Right lobe of liver (tissue), 6 donors: ENCODE measurements around the gene DENND2D. TPM values are rescaled to one million over a fixed set of nuclear protein-coding genes. Genes with fewer than 3 reads are reported as not detected.

Experiments
- ATAC-seq, 4 donors: fragments of 200-7000 bp; cut with Tn5 transposase; one replicate each; pipeline ENCODE4 v1.9.1; 2020; ENCODE audit warnings: mild to moderate bottlenecking in 4 of 4, moderate library complexity in 4 of 4
- DNase-seq, 3 donors: peaks; one replicate each; pipeline ENCODE4 v3.0.0-alpha.2; 2020
- H3K27ac ChIP-seq, 3 donors: fragments of 200-600 bp; one replicate each; pipeline ENCODE4 v1.8.0; 2022
- H3K27me3 ChIP-seq, 2 donors: fragments of 200-600 bp; one replicate each; pipeline ENCODE4 v1.8.0; 2022
- H3K36me3 ChIP-seq, 4 donors: fragments of 200-600 bp; sonication (generic) in 1 of 4; one replicate each; pipeline versions ENCODE4 v1.5.1 to v1.8.0; 2017 to 2022; ENCODE audit warnings: control low read depth in 1 of 4
- H3K4me1 ChIP-seq, 4 donors: fragments of 200-600 bp; sonication (generic) in 1 of 4; one replicate each; pipeline versions ENCODE4 v1.5.1 to v1.8.0; 2017 to 2022; ENCODE audit warnings: control low read depth in 1 of 4
- H3K4me3 ChIP-seq, 3 donors: fragments of 200-600 bp; one replicate each; pipeline ENCODE4 v1.8.0; 2022
- H3K9me3 ChIP-seq, 4 donors: fragments of 200-600 bp; sonication (generic) in 1 of 4; one replicate each; pipeline versions ENCODE4 v1.5.1 to v1.8.0; 2017 to 2022; ENCODE audit warnings: control low read depth in 1 of 4
- CTCF ChIP-seq, 4 donors: fragments of 200-600 bp in 3 of 4; fragments of 450-650 bp in 1 of 4; IDR thresholded peaks; one replicate each; pipeline versions ENCODE4 v1.5.1 to v1.8.0; 2016 to 2022; ENCODE audit warnings: antibody characterized with exemption in 4 of 4, mild to moderate bottlenecking in 2 of 4
- POLR2A ChIP-seq: fragments of 450-650 bp; IDR thresholded peaks from one replicate; pipeline ENCODE4 v1.6.1; 2017; ENCODE audit warnings: antibody characterized with exemption, mild to moderate bottlenecking
- WGBS: methylation state at CpG from one replicate; pipeline ENCODE4 v1.1.6; 2018; ENCODE audit warnings: low coverage, low lambda C conversion rate; ENCODE audit not compliant: insufficient coverage; ENCODE audit errors: missing lambda C conversion rate; 5-methylcytosine and 5-hydroxymethylcytosine counted together
- intact Hi-C, 2 donors: fragments of 100-400 bp; cut with DNase I; formaldehyde crosslinking; loops; one replicate each; pipeline versions ENCODE4 v1.11.2 to v1.14.1; 2022
- total RNA-seq, 6 experiments: library from RNA; depleted of rRNA in 2 of 6; stranded (reverse); fragments of >200 nt in 2 of 6; fragmentation: NEBNext Ultra II Directional in 3 of 6; extraction: Animal tissue kit (Norgen Biotek cat#: 25700) in 3 of 6; gene quantifications; one replicate each; pipeline versions ENCODE4 v1.1.0 to v1.2.4, GENCODE V29; 2016 to 2023
- donor health status: DM: no; HTN: yes; CAD: no.
- donor health status: DM: no; HTN: no; CAD: no.
- donor health status: DM: no; HTN: no; CAD: no.
- donor health status: DM: no; HTN: yes; CAD: no.
- donor health status: DM: no; HTN: yes; CAD: no.

The DENND2D gene
- total RNA-seq, 6 experiments from 2014 or later, result 9.6 to 18.6 (median 13.9) TPM

GRCh38 chr1:111195002-111195684 is 5.3 kb downstream of the DENND2D start:
- WGBS, result 45% methylated on average over 4 of the region's 4 CpGs
- H3K4me3 ChIP-seq, result no peak overlapping the region
- DNase-seq, result no peak
- TF ChIP-seq CTCF (IDR thresholded peaks at IDR 0.05) (no peak), POLR2A (no peak)
- intact Hi-C loops, result no loop called here
- H3K27ac ChIP-seq, result peak overlapping the region in 2 of 3 donors; percentile 48 to 51
- peaks cover 0 to 7% (median 0%) of the 10 kb centered on the region in 4 donors for H3K36me3 ChIP-seq
- peaks cover 0 to 78% (median 37%) of the 10 kb centered on the region in 4 donors for H3K4me1 ChIP-seq
- ATAC-seq, result peak in 3 of 4 donors; percentile 1 to 21 (median 20)
- no peaks in the 10 kb centered on the region for H3K9me3 ChIP-seq
- no peaks in the 10 kb centered on the region for H3K27me3 ChIP-seq

GRCh38 chr1:111193712-111194480 is 6.5 kb downstream of the DENND2D start:
- no peak for TF ChIP-seq CTCF (IDR thresholded peaks at IDR 0.05)
- no peak for TF ChIP-seq POLR2A
- no peak for DNase-seq
- peak overlapping the region; percentile 23 to 51 (median 33) for H3K27ac ChIP-seq

GRCh38 chr1:111192658-111193519 is 7.6 kb downstream of the DENND2D start:
- Histone ChIP-seq H3K36me3 (peaks cover 0 to 12% (median 2%) of the 10 kb centered on the region in 4 donors), H3K4me3 (no peak overlapping the region), H3K4me1 (peaks cover 0 to 76% (median 33%) of the 10 kb centered on the region in 4 donors), H3K27me3 (no peaks in the 10 kb centered on the region), H3K9me3 (no peaks in the 10 kb centered on the region), H3K27ac (peak overlapping the region; percentile 6 to 33 (median 23))
- no peak for TF ChIP-seq POLR2A
- TF ChIP-seq CTCF (IDR thresholded peaks at IDR 0.05), result no peak
- DNase-seq (no peak), ATAC-seq (peak in 3 of 4 donors; percentile 4 to 40 (median 31))
- WGBS, result 41% methylated on average over 9 of the region's 10 CpGs
- intact Hi-C loops, result no loop called here

More at GRCh38 chr1:111193712-111194480, 6.5 kb downstream of the DENND2D start:
- Histone ChIP-seq H3K27me3 (no peaks in the 10 kb centered on the region), H3K4me3 (no peak overlapping the region), H3K9me3 (no peaks in the 10 kb centered on the region), H3K36me3 (peaks cover 0 to 7% (median 1%) of the 10 kb centered on the region in 4 donors), H3K4me1 (peaks cover 0 to 78% (median 33%) of the 10 kb centered on the region in 4 donors)
- intact Hi-C loops, result no loop called here
- WGBS, result 88% methylated on average over 3 of the region's 3 CpGs
- ATAC-seq, result peak in 3 of 4 donors; percentile 4 to 38 (median 30)

DNA sequence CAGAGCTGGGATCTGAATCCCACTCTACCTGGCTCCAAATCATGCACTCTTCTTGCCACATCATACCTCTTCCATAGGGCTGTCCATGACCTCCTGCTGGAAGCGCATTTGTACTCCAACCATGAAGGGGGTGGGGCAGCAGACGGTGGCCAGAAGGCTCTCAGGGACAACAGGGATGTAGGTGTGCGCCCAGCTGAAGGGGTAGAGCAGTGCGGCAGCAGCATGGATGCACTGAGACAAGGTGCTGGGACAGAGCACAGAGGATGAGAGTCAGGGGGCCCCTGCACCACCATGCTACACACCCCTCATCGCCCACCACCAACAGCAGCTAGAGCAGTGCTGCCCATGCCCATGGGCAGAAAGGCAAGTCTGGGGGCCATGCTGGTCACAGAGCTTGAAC is 8.4 kb downstream of the DENND2D start:
- no peak overlapping the region for H3K4me3 ChIP-seq
- peaks cover 0 to 81% (median 33%) of the 10 kb centered on the region in 4 donors for H3K4me1 ChIP-seq
- no peak for TF ChIP-seq CTCF (IDR thresholded peaks at IDR 0.05)
- no peak for TF ChIP-seq POLR2A
- no peaks in the 10 kb centered on the region for H3K27me3 ChIP-seq
- H3K36me3 ChIP-seq, result peaks cover 0 to 16% (median 3%) of the 10 kb centered on the region in 4 donors
- no peaks in the 10 kb centered on the region for H3K9me3 ChIP-seq
- WGBS, result no CpG with 5 or more reads among the region's 5 CpGs
- intact Hi-C loops, result no loop called here
- ATAC-seq (no peak), DNase-seq (no peak)
- H3K27ac ChIP-seq, result peak overlapping the region in 2 of 3 donors; percentile 6 to 39
